Naive thymus-derived CD4-positive, alpha-beta T cell (primary cell): ENCODE measurements around the gene BEAN1. TPM values are rescaled to one million over a fixed set of nuclear protein-coding genes. Genes with fewer than 3 reads are reported as not detected.

Source experiments
- ATAC-seq: fragments of 150-1000 bp; cut with Tn5 transposase; 2 replicates; pipeline ENCODE4 v1.10.0; 2021; ENCODE audit warnings: mild to moderate bottlenecking, moderate library complexity
- CTCF ChIA-PET: fragments of 350-600 bp; sonication (Branson Sonifier 250); formaldehyde crosslinking; loops from one replicate; lab custom pipeline; 2021; ENCODE audit warnings: antibody characterized with exemption; lab: Charles Lee
- POLR2A ChIA-PET: fragments of 350-600 bp; sonication (Branson Sonifier 250); formaldehyde crosslinking; loops from one replicate; lab custom pipeline; 2021; ENCODE audit warnings: antibody characterized with exemption, inconsistent platforms; lab: Charles Lee
- DNase-seq, 9 donors: peaks; one replicate each; pipeline versions ENCODE4 v3.0.0 to v3.0.0-alpha.2; 2020 to 2022; ENCODE audit warnings: mixed read lengths in 1 of 9
- H3K27ac ChIP-seq: one replicate; pipeline ENCODE4 v1.7.0; 2013; ENCODE audit warnings: mild to moderate bottlenecking, low read depth, low read length, moderate library complexity
- H3K27me3 ChIP-seq, 2 donors: one replicate each; pipeline ENCODE4 v1.7.0; 2013; ENCODE audit warnings: low read length in 2 of 2, mild to moderate bottlenecking in 2 of 2, moderate library complexity in 2 of 2; ENCODE audit not compliant: control insufficient read depth in 2 of 2, insufficient read depth in 2 of 2
- H3K36me3 ChIP-seq, 3 experiments: 1 replicate in 2 of 3; 2 replicates in 1 of 3; pipeline ENCODE4 v1.7.0; 2013; ENCODE audit warnings: low read length in 3 of 3, mild to moderate bottlenecking in 3 of 3, moderate library complexity in 1 of 3; ENCODE audit not compliant: insufficient read depth in 3 of 3, control insufficient read depth in 2 of 3
- H3K4me1 ChIP-seq, 2 donors: one replicate each; pipeline ENCODE4 v1.7.0; 2013; ENCODE audit warnings: low read length in 2 of 2, mild to moderate bottlenecking in 2 of 2, moderate library complexity in 1 of 2; ENCODE audit not compliant: control insufficient read depth in 2 of 2, insufficient read depth in 2 of 2
- H3K4me3 ChIP-seq: 2 replicates; pipeline ENCODE4 v1.7.0; 2013; ENCODE audit warnings: mild to moderate bottlenecking, low read length
- H3K9me3 ChIP-seq, 3 experiments: 1 replicate in 2 of 3; 2 replicates in 1 of 3; pipeline ENCODE4 v1.7.0; 2013; ENCODE audit warnings: low read length in 3 of 3; ENCODE audit not compliant: control insufficient read depth in 2 of 3
- H3K27ac Mint-ChIP-seq, 9 donors: one replicate each; pipeline ENCODE4 v1.8.0; 2020 to 2022; ENCODE audit warnings: mixed read lengths in 9 of 9, mild to moderate bottlenecking in 8 of 9, moderate library complexity in 5 of 9, inconsistent platforms in 2 of 9
- H3K27me3 Mint-ChIP-seq, 5 donors: one replicate each; pipeline ENCODE4 v1.8.0; 2021 to 2022; ENCODE audit warnings: mixed read lengths in 5 of 5, mild to moderate bottlenecking in 1 of 5
- H3K36me3 Mint-ChIP-seq, 5 donors: one replicate each; pipeline ENCODE4 v1.8.0; 2020 to 2022; ENCODE audit warnings: mixed read lengths in 5 of 5, mild to moderate bottlenecking in 3 of 5, inconsistent platforms in 1 of 5
- H3K4me1 Mint-ChIP-seq, 7 donors: one replicate each; pipeline ENCODE4 v1.8.0; 2020 to 2022; ENCODE audit warnings: mixed read lengths in 7 of 7, mild to moderate bottlenecking in 3 of 7, inconsistent platforms in 1 of 7
- H3K4me3 Mint-ChIP-seq, 10 donors: one replicate each; pipeline ENCODE4 v1.8.0; 2020 to 2022; ENCODE audit warnings: mild to moderate bottlenecking in 10 of 10, mixed read lengths in 10 of 10, moderate library complexity in 6 of 10, inconsistent platforms in 2 of 10
- H3K9me3 Mint-ChIP-seq, 11 donors: one replicate each; pipeline ENCODE4 v1.8.0; 2020 to 2022; ENCODE audit warnings: mixed read lengths in 11 of 11, mild to moderate bottlenecking in 4 of 11, inconsistent platforms in 1 of 11, moderate library complexity in 1 of 11
- intact Hi-C, 2 donors: fragments of 100-400 bp; cut with micrococcal nuclease; formaldehyde crosslinking; loops; one replicate each; pipeline ENCODE4 v1.15.1; 2023
- polyA plus RNA-seq, 2 donors: library from polyadenylated mRNA; unstranded; fragments of 300-500 nt; fragmentation: Illumina TruSeq; gene quantifications; one replicate each; pipeline ENCODE4 v1.2.3, GENCODE V29; 2021
- total RNA-seq, 6 experiments: library from RNA in 5 of 6; stranded (reverse) in 5 of 6; gene quantifications; 1 replicate in 5 of 6; 2 replicates in 1 of 6; pipeline ENCODE4 v1.2.3 and lab custom pipeline; 2021 to 2026

Gene BEAN1
- total and polyA plus RNA-seq, 7 experiments from 2014 or later = not detected

DNA sequence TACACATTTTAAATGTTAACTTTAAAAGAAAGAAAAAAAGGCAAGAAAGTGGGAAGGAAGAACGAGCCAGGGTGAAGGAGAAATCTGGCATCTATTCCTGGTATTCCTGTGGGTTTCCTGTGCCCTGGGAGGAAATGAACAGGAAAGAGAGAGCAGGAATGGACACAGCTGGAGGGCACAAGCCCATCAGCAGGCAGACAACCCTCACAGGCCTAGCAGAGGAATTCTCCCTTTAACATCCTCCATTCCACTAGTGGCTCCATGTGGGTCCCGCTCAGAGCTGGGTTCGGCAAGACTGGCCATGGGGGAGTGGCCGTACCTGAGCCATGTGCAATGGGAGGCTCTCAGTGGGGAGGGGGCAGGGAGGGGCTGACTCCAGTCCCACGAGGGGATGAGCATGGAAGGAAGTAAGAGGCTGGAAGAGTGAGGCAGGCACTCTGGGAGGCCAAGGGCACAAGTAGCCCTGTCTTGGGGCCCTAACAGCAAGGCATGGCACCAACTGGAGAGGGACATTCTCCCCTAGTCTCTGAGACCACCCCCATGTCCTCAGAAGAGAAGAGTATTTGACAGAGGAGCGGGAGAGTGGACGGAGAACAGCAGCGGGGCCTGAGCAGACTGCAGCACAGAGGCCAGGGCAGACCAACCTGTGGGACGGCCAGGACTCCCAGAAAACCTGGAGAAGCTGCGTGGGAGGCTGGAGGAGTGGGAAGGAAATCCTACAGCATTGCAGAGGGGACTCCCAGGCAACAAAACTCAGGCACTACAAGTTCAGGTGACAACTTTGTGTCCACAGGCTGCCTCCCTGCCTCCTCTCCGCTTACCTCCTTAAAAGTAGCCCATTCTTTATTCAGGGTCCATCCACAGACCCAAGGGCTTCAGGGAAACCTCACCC is 92.6 kb downstream of the BEAN1 start:
- no peak overlapping the region for H3K4me3 ChIP-seq
- peak overlapping the region in 7 of 10 donors; percentile 38 to 85 (median 66) for H3K4me3 Mint-ChIP-seq
- intact Hi-C loops = no loop called here
- peaks cover 73 to 97% (median 93%) of the 10 kb centered on the region in 7 donors for H3K4me1 Mint-ChIP-seq
- H3K27me3 ChIP-seq = no peaks in the 10 kb centered on the region
- DNase-seq = no peak
- H3K4me1 ChIP-seq = peaks cover 81 to 88% of the 10 kb centered on the region in 2 donors
- no peaks in the 10 kb centered on the region for H3K36me3 ChIP-seq
- no peak overlapping the region for H3K27ac ChIP-seq
- POLR2A ChIA-PET = interaction anchor here (1.0 to 12.9 kb wide), 5 partner anchors 13 to 69 kb away, joined by 3 to 164 read pairs (median 4); partner anchors contain the start of genes CKLF and TK2
- CTCF ChIA-PET = interaction anchor here (0.5 to 4.1 kb wide), 3 partner anchors 8 to 355 kb away, joined by 4 to 24 read pairs (median 7); partner anchors contain the start of gene CKLF
- H3K9me3 ChIP-seq = no peaks in the 10 kb centered on the region
- H3K9me3 Mint-ChIP-seq = no peaks in the 10 kb centered on the region
- H3K27ac Mint-ChIP-seq = peak overlapping the region in 7 of 9 donors; percentile 25 to 96 (median 62)
- H3K27me3 Mint-ChIP-seq = peaks cover 0 to 4% (median 0%) of the 10 kb centered on the region in 5 donors
- peaks cover 0 to 11% (median 0%) of the 10 kb centered on the region in 5 donors for H3K36me3 Mint-ChIP-seq
- no peak for ATAC-seq

DNA sequence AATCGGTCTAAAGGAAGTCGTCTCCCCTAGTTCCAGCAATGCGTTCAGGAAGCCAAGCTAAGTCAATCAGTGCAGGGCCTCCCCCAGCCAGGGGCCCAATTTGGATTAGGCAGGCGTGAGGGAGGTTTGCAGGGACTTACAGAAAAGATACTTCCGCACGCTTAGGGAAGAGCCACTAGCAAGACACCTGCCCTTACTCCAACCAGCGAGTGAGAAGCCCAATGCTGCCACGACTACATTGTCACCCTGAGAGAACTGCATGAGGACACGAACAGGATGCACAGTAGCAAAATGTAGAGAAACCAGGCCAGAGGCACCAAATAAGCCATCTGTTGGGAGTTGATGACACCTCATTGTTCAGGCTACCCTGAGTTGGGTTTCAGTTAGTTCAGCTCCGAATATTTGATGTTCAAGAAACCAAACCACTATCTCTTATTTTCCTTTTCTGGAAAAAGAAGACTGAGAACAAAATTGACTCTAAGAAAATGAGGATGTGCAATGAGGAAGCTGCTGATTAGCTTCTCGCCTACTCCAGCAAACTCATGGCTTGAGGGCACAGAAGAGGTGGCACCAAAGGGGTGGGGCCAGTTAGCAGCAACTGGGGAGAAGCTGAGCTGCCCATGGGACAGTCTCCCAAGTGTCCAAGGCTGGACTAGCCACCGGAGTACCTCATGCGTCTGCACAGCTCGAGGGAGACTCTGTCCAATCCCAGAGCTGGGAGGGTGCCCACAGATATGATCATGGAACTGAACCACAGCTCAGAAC is 93.5 kb downstream of the BEAN1 start:
- peak overlapping the region; percentile 25 to 96 (median 64) for H3K27ac Mint-ChIP-seq
- ChIA-PET POLR2A (interaction anchor here (1.0 to 12.9 kb wide), 5 partner anchors 12 to 84 kb away, joined by 3 to 164 read pairs (median 4); partner anchors contain the start of genes CKLF, CMTM3 and TK2), CTCF (interaction anchor here (0.5 to 4.1 kb wide), 5 partner anchors 8 to 354 kb away, joined by 3 to 24 read pairs (median 5); partner anchors contain the start of gene CKLF)
- peaks cover 0 to 4% (median 0%) of the 10 kb centered on the region in 5 donors for H3K27me3 Mint-ChIP-seq
- intact Hi-C loops = no loop called here
- H3K9me3 Mint-ChIP-seq = no peaks in the 10 kb centered on the region
- Histone ChIP-seq H3K27ac (no peak overlapping the region), H3K36me3 (no peaks in the 10 kb centered on the region), H3K27me3 (no peaks in the 10 kb centered on the region), H3K4me3 (no peak overlapping the region), H3K4me1 (peaks cover 85 to 87% of the 10 kb centered on the region in 2 donors), H3K9me3 (no peaks in the 10 kb centered on the region)
- ATAC-seq (peak; percentile 20), DNase-seq (no peak)
- peaks cover 0 to 8% (median 0%) of the 10 kb centered on the region in 5 donors for H3K36me3 Mint-ChIP-seq
- H3K4me3 Mint-ChIP-seq = peak overlapping the region; percentile 10 to 85 (median 56)
- H3K4me1 Mint-ChIP-seq = peaks cover 75 to 97% (median 93%) of the 10 kb centered on the region in 7 donors

DNA sequence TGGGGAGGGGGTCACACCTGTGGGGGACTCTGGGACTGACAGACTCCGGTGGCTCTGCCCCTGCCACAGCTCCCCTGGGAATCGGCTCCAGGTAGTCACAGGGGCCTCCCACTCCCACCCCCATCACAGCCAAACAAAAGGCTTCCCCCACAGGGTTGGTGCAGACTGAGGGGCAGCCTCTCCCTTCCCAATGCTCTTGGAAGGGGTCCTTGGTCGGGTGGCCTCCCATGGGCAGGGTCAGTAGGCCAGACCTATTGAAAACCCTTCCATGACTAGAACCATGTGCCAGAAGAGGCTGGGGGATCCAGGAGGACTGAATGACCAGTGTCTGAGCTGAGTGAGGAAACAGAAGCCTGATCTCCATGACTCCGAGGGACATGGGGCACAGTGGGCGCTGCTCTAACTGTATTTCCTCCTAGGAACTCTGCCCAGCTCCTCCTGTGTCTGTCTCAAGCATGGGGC is 94.2 kb downstream of the BEAN1 start:
- intact Hi-C loops = no loop called here
- Mint-ChIP-seq H3K9me3 (no peaks in the 10 kb centered on the region), H3K27ac (peak overlapping the region in 8 of 9 donors; percentile 38 to 96 (median 92)), H3K36me3 (peaks cover 0 to 13% (median 0%) of the 10 kb centered on the region in 5 donors), H3K4me1 (peaks cover 76 to 97% (median 93%) of the 10 kb centered on the region in 7 donors), H3K4me3 (peak overlapping the region; percentile 66 to 85 (median 79)), H3K27me3 (peaks cover 0 to 4% (median 0%) of the 10 kb centered on the region in 5 donors)
- ChIA-PET POLR2A (interaction anchor here (0.6 to 12.9 kb wide), 8 partner anchors 9 to 114 kb away, joined by 3 to 164 read pairs (median 4); partner anchors contain the start of genes CKLF, CMTM3 and TK2), CTCF (interaction anchor here (0.9 to 4.1 kb wide), 7 partner anchors 9 to 87 kb away, joined by 3 to 24 read pairs (median 3); partner anchors contain the start of gene CKLF)
- ATAC-seq (no peak), DNase-seq (no peak)
- H3K36me3 ChIP-seq = no peaks in the 10 kb centered on the region
- no peaks in the 10 kb centered on the region for H3K27me3 ChIP-seq
- H3K4me1 ChIP-seq = peaks cover 81 to 83% of the 10 kb centered on the region in 2 donors
- H3K27ac ChIP-seq = no peak overlapping the region
- H3K4me3 ChIP-seq = peak overlapping the region; percentile 39
- no peaks in the 10 kb centered on the region for H3K9me3 ChIP-seq

DNA sequence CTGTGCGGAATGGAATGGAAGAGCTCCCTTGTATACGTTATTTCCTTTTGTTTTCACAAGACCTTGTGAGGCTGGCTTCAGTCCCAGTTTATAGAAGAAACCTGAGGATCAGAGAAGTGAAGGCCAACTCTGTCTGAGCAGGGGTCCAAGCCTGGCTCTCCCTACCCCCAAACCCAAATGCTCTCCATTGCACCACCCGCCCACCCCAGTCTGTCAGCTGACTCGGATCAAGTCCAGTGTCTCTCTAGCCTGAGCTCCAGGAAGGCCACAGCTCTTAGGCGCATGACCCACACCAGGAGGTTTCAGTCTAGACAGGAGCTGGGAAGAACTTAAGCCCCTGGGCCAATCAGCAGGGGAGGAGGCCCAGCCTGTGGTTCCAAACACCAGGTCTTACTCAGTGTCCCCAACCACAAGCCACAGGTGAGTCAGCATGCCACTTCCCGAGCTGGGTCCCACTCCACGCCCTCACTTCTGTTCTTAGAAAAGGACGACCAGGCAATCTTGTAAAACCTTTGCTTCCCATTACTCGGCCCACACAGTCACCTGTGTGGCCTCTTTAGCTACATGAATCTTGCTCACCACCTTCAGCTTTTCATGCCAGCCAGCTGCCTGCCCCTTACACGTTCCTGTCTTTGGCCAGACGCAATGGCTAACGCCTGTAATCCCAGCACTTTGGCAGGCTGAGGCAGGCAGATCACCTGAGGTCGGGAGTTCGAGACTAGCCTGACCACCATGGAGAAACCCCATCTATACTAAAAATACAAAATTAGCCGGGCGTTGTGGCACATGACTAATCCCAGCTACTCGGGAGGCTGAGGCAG is 95.1 kb downstream of the BEAN1 start:
- intact Hi-C loops = loop anchor here in 1 of 2 donors (1.0 to 2.0 kb wide), 2 partner anchors 68 to 351 kb away; no protein-coding TSS in a partner anchor
- Mint-ChIP-seq H3K36me3 (peaks cover 0 to 13% (median 0%) of the 10 kb centered on the region in 5 donors), H3K27ac (peak overlapping the region; percentile 79 to 96 (median 91)), H3K27me3 (peaks cover 0 to 4% (median 0%) of the 10 kb centered on the region in 5 donors), H3K4me3 (peak overlapping the region; percentile 71 to 85 (median 80)), H3K4me1 (peaks cover 69 to 97% (median 85%) of the 10 kb centered on the region in 7 donors), H3K9me3 (no peaks in the 10 kb centered on the region)
- peak overlapping the region; percentile 39 for H3K4me3 ChIP-seq
- DNase-seq = peak in 8 of 9 donors; percentile 26 to 92 (median 42)
- CTCF ChIA-PET = interaction anchor here (0.5 to 4.1 kb wide), 9 partner anchors 10 to 86 kb away, joined by 3 to 24 read pairs (median 4); partner anchors contain the start of gene CKLF
- no peaks in the 10 kb centered on the region for H3K36me3 ChIP-seq
- H3K9me3 ChIP-seq = no peaks in the 10 kb centered on the region
- no peak overlapping the region for H3K27ac ChIP-seq
- H3K27me3 ChIP-seq = no peaks in the 10 kb centered on the region
- peak; percentile 65 for ATAC-seq
- POLR2A ChIA-PET = interaction anchor here (0.6 to 12.9 kb wide), 8 partner anchors 9 to 115 kb away, joined by 3 to 164 read pairs (median 4); partner anchors contain the start of genes CKLF and TK2
- H3K4me1 ChIP-seq = peaks cover 73 to 74% of the 10 kb centered on the region in 2 donors

DNA sequence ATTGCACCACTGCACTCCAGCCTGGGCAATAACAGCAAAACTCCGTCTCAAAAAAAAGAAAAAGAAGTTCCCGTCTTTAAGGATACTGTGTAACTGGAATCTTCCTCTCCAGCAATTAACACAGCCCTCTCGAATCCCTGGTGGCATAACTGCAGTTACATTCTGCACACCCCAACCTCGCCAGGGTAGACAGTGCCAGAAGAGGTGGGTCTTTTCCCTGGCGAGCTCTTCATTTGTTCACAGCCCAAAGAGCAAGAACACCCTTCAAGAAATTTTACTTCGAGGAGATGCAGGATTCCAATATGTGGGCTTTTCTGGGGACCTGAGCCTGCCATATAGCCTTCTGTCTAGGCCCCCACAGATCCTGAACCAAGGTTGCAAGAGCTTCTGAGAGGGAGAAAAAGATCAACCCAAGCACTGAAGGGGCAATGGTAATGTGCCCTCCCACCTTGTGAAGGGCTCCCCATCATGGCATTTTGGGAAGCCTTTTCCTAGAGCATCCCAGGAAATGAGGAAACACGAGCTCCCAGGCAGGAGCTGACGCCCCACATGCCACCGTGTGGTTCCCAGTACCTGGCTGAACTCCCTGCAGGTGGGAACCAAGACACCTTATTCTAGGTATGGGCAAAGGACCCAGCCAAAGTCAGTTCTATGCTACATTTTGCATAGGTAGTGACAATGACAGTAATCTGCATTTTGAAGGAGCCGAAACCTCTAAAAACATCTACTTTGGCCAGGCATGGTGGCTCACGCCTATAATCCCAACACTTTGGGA is 95.9 kb downstream of the BEAN1 start:
- H3K9me3 Mint-ChIP-seq = no peaks in the 10 kb centered on the region
- no peaks in the 10 kb centered on the region for H3K36me3 ChIP-seq
- POLR2A ChIA-PET = interaction anchor here (1.0 to 12.9 kb wide), 5 partner anchors 9 to 66 kb away, joined by 3 to 164 read pairs (median 4); partner anchors contain the start of genes CKLF and TK2
- CTCF ChIA-PET = interaction anchor here (0.7 to 4.1 kb wide), 5 partner anchors 10 to 47 kb away, joined by 3 to 24 read pairs (median 3); partner anchors contain the start of gene CKLF
- peak overlapping the region; percentile 79 to 96 (median 92) for H3K27ac Mint-ChIP-seq
- H3K27ac ChIP-seq = no peak overlapping the region
- H3K4me1 ChIP-seq = peaks cover 64 to 68% of the 10 kb centered on the region in 2 donors
- peaks cover 0 to 4% (median 0%) of the 10 kb centered on the region in 5 donors for H3K27me3 Mint-ChIP-seq
- H3K4me3 ChIP-seq = peak overlapping the region; percentile 38
- H3K4me3 Mint-ChIP-seq = peak overlapping the region; percentile 77 to 89 (median 83)
- H3K36me3 Mint-ChIP-seq = peaks cover 0 to 16% (median 0%) of the 10 kb centered on the region in 5 donors
- intact Hi-C loops = loop anchor here in 1 of 2 donors (1.0 to 2.0 kb wide), 2 partner anchors 67 to 350 kb away; no protein-coding TSS in a partner anchor
- ATAC-seq = no peak
- H3K27me3 ChIP-seq = no peaks in the 10 kb centered on the region
- peaks cover 64 to 92% (median 78%) of the 10 kb centered on the region in 7 donors for H3K4me1 Mint-ChIP-seq
- H3K9me3 ChIP-seq = no peaks in the 10 kb centered on the region
- no peak for DNase-seq
